HepG2 (cell line): ENCODE results near the gene PA2G4. TPM values are rescaled to one million over a fixed set of nuclear protein-coding genes. Genes with fewer than 3 reads are reported as not detected.

ENCODE experiments used
- ERF ChIP-seq: IDR thresholded peaks from 2 replicates; pipeline ENCODE4 v1.6.1; 2018; ENCODE audit warnings: missing biosample characterization, missing genetic modification reagents
- HDAC1 ChIP-seq: sonication (generic); formaldehyde crosslinking; IDR thresholded peaks from 2 replicates; pipeline ENCODE4 v1.5.1; 2020; ENCODE audit warnings: mild to moderate bottlenecking, missing genetic modification reagents
- KAT8 ChIP-seq: IDR thresholded peaks from 2 replicates; pipeline ENCODE4 v1.6.1; 2016; ENCODE audit warnings: missing genetic modification reagents, missing compliant biosample characterization
- KDM2A ChIP-seq: sonication (generic); formaldehyde crosslinking; IDR thresholded peaks from 2 replicates; pipeline ENCODE4 v1.4.0; 2020; ENCODE audit warnings: low read depth, missing genetic modification reagents, borderline replicate concordance
- KDM3A ChIP-seq: IDR thresholded peaks from 2 replicates; pipeline ENCODE4 v1.6.1; 2018; ENCODE audit warnings: low read depth, missing compliant biosample characterization
- KLF12 ChIP-seq: sonication (generic); formaldehyde crosslinking; IDR thresholded peaks from 2 replicates; pipeline ENCODE4 v1.4.0; 2020; ENCODE audit warnings: missing genetic modification reagents, borderline replicate concordance
- MAZ ChIP-seq, 2 experiments: sonication (generic) in 1 of 2; formaldehyde crosslinking in 1 of 2; IDR thresholded peaks; 2 replicates each; pipeline versions ENCODE4 v1.5.0 to v1.6.1; 2012 to 2020; ENCODE audit warnings: low read depth in 2 of 2, mild to moderate bottlenecking in 2 of 2, borderline replicate concordance in 1 of 2, improper control_type of control experiment in 1 of 2, low read length in 1 of 2, missing genetic modification reagents in 1 of 2, moderate library complexity in 1 of 2
- MED13 ChIP-seq: sonication (generic); formaldehyde crosslinking; IDR thresholded peaks from 2 replicates; pipeline ENCODE4 v1.5.0; 2020; ENCODE audit warnings: missing genetic modification reagents
- MEF2D ChIP-seq: sonication (generic); formaldehyde crosslinking; IDR thresholded peaks from 2 replicates; pipeline ENCODE4 v1.5.1; 2020; ENCODE audit warnings: mild to moderate bottlenecking, missing genetic modification reagents
- MYNN ChIP-seq: sonication (generic); formaldehyde crosslinking; IDR thresholded peaks from 2 replicates; pipeline ENCODE4 v1.4.0; 2020; ENCODE audit warnings: mild to moderate bottlenecking, low read depth, missing genetic modification reagents
- NFYB ChIP-seq: sonication (generic); formaldehyde crosslinking; IDR thresholded peaks from 2 replicates; pipeline ENCODE4 v1.4.0; 2020; ENCODE audit warnings: missing genetic modification reagents
- NR2C2 ChIP-seq: sonication (generic); formaldehyde crosslinking; IDR thresholded peaks from 2 replicates; pipeline ENCODE4 v1.4.0; 2020; ENCODE audit warnings: missing genetic modification reagents, mild to moderate bottlenecking, moderate library complexity, borderline replicate concordance
- POLR2G ChIP-seq: fragments of 200-400 bp; formaldehyde crosslinking; IDR thresholded peaks from 2 replicates; pipeline ENCODE4 v1.6.1; 2018; ENCODE audit warnings: mild to moderate bottlenecking, low read depth, low read length, moderate library complexity
- UBTF ChIP-seq: sonication (generic); formaldehyde crosslinking; IDR thresholded peaks from 2 replicates; pipeline ENCODE4 v1.4.0; 2020; ENCODE audit warnings: mild to moderate bottlenecking, missing genetic modification reagents
- YEATS2 ChIP-seq: sonication (generic); formaldehyde crosslinking; IDR thresholded peaks from 2 replicates; pipeline ENCODE4 v1.4.0; 2020; ENCODE audit warnings: missing genetic modification reagents, borderline replicate concordance
- ZMAT5 ChIP-seq: sonication (generic); formaldehyde crosslinking; IDR thresholded peaks from 2 replicates; pipeline ENCODE4 v1.5.0; 2020; ENCODE audit warnings: mild to moderate bottlenecking, low read depth, missing genetic modification reagents, borderline replicate concordance
- ZNF317 ChIP-seq: sonication (generic); formaldehyde crosslinking; IDR thresholded peaks from 2 replicates; pipeline ENCODE4 v1.5.0; 2020; ENCODE audit warnings: mild to moderate bottlenecking, missing genetic modification reagents
- ZNF460 ChIP-seq: sonication (generic); formaldehyde crosslinking; IDR thresholded peaks from 2 replicates; pipeline ENCODE4 v1.5.1; 2020; ENCODE audit warnings: missing genetic modification reagents, mild to moderate bottlenecking, borderline replicate concordance
- ZNF574 ChIP-seq: sonication (generic); formaldehyde crosslinking; IDR thresholded peaks from 2 replicates; pipeline ENCODE4 v1.4.0; 2020; ENCODE audit warnings: missing genetic modification reagents
- ZNF746 ChIP-seq: sonication (generic); formaldehyde crosslinking; IDR thresholded peaks from 2 replicates; pipeline ENCODE4 v1.8.0; 2022; ENCODE audit warnings: mild to moderate bottlenecking, missing genetic modification reagents
- polyA plus RNA-seq, 8 experiments: library from polyadenylated mRNA; depleted of rRNA in 3 of 8; stranded (reverse) in 7 of 8; unstranded in 1 of 8; fragments of >200 nt; fragmentation: Illumina TruSeq in 4 of 8; extraction: Trizol in 4 of 8; gene quantifications; 2 replicates each; pipeline versions ENCODE4 v1.2.1 to v1.2.3, GENCODE V29; 2011 to 2016; ENCODE audit warnings: low read depth in 4 of 8, missing spikeins in 1 of 8, mixed read lengths in 1 of 8; ENCODE audit not compliant: insufficient read depth in 1 of 8
- total RNA-seq, 5 experiments: library from RNA; depleted of rRNA; stranded (reverse); fragments of >200 nt; fragmentation: Illumina TruSeq; extraction: Trizol; gene quantifications; 2 replicates each; pipeline ENCODE4 v1.2.3, GENCODE V29; 2016; ENCODE audit warnings: low read depth in 1 of 5
- TF ChIP-seq, protein P1 (sequence below): sonication (generic); formaldehyde crosslinking; IDR thresholded peaks from 2 replicates; pipeline ENCODE4 v1.4.0; 2020; ENCODE audit warnings: missing genetic modification reagents
- TF ChIP-seq, protein P2 (sequence below): sonication (generic); formaldehyde crosslinking; IDR thresholded peaks from 2 replicates; pipeline ENCODE4 v1.8.1; 2023; ENCODE audit warnings: mild to moderate bottlenecking, missing genetic modification reagents

Gene PA2G4
- total and polyA plus RNA-seq, 2 of the 13 experiments (the other 11 are each of a cell fraction or from before 2014, with no cell fraction given), result 147 to 240 TPM

- TF ChIP-seq NFYB (CRISPR knock-in tag), result no peak
- no peak for TF ChIP-seq MAZ (IDR thresholded peaks at IDR 0.05; ENCODE audit: borderline replicate concordance, low read depth, low read length)
- peak; percentile 33; the same call in 1 of the 2 replicates for TF ChIP-seq MAZ (CRISPR knock-in tag; IDR thresholded peaks at IDR 0.05; ENCODE audit: low read depth)
- 0 out of 2 replicates have a peak, but pooled peaks have one; percentile 59 for TF ChIP-seq ERF (CRISPR knock-in tag)
- TF ChIP-seq ZNF746 (CRISPR knock-in tag), result 0 out of 2 replicates have a peak, but pooled peaks have one; percentile 39
- TF ChIP-seq YEATS2 (CRISPR knock-in tag), result no peak
- TF ChIP-seq, protein P1, sequence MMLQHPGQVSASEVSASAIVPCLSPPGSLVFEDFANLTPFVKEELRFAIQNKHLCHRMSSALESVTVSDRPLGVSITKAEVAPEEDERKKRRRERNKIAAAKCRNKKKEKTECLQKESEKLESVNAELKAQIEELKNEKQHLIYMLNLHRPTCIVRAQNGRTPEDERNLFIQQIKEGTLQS (CRISPR knock-in tag), result no peak
- TF ChIP-seq KDM2A (CRISPR knock-in tag), result peak; percentile 41; the same call in 1 of the 2 replicates
- no peak for TF ChIP-seq KAT8 (CRISPR knock-in tag)
- TF ChIP-seq KDM3A (CRISPR knock-in tag), result 0 out of 2 replicates have a peak, but pooled peaks have one; percentile 31
- TF ChIP-seq UBTF, result peak; percentile 72
- TF ChIP-seq HDAC1, result no peak
- no peak for TF ChIP-seq MED13
- no peak for TF ChIP-seq ZNF460 (CRISPR knock-in tag)
- TF ChIP-seq MEF2D (CRISPR knock-in tag), result 0 out of 2 replicates have a peak, but pooled peaks have one; percentile 33
- TF ChIP-seq ZMAT5 (CRISPR knock-in tag), result no peak
- TF ChIP-seq, protein P2, sequence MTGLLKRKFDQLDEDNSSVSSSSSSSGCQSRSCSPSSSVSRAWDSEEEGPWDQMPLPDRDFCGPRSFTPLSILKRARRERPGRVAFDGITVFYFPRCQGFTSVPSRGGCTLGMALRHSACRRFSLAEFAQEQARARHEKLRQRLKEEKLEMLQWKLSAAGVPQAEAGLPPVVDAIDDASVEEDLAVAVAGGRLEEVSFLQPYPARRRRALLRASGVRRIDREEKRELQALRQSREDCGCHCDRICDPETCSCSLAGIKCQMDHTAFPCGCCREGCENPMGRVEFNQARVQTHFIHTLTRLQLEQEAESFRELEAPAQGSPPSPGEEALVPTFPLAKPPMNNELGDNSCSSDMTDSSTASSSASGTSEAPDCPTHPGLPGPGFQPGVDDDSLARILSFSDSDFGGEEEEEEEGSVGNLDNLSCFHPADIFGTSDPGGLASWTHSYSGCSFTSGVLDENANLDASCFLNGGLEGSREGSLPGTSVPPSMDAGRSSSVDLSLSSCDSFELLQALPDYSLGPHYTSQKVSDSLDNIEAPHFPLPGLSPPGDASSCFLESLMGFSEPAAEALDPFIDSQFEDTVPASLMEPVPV (CRISPR knock-in tag), result no peak
- TF ChIP-seq NR2C2 (CRISPR knock-in tag), result no peak
- peak; percentile 57 for TF ChIP-seq POLR2G
- TF ChIP-seq KLF12 (CRISPR knock-in tag), result no peak
- TF ChIP-seq ZNF317 (CRISPR knock-in tag), result no peak
- peak; percentile 26; the same call in 1 of the 2 replicates for TF ChIP-seq MYNN (CRISPR knock-in tag)
- peak; percentile 24; the same call in 1 of the 2 replicates for TF ChIP-seq ZNF574 (CRISPR knock-in tag)
Measured at GRCh38 chr12:56129206-56129941, 25.0 kb downstream of the PA2G4 start (continued).
